H9 (cell line): ENCODE results near the gene PNMA8A. TPM values are rescaled to one million over a fixed set of nuclear protein-coding genes. Genes with fewer than 3 reads are reported as not detected.

Source experiments
- DNase-seq: peaks from one replicate; pipeline ENCODE4 v3.0.0-alpha.2; 2017
- H2AFZ ChIP-seq: one replicate; pipeline ENCODE4 v1.6.1; 2013; ENCODE audit warnings: mild to moderate bottlenecking, low read length, control low read depth, moderate library complexity
- H2AK5ac ChIP-seq: 2 replicates; pipeline ENCODE4 v1.6.1; 2013; ENCODE audit warnings: low read length, control low read depth, mixed read lengths; ENCODE audit not compliant: insufficient read length
- H2BK120ac ChIP-seq: one replicate; pipeline ENCODE4 v1.6.1; 2013; ENCODE audit warnings: low read depth, mild to moderate bottlenecking, low read length, control low read depth, inconsistent platforms; ENCODE audit not compliant: poor library complexity, severe bottlenecking
- H2BK12ac ChIP-seq: 2 replicates; pipeline ENCODE4 v1.6.1; 2013; ENCODE audit warnings: low read length, control low read depth, mixed read lengths, low read depth; ENCODE audit not compliant: insufficient read length
- H2BK15ac ChIP-seq: 2 replicates; pipeline ENCODE4 v1.6.1; 2013; ENCODE audit warnings: low read depth, low read length, control low read depth
- H2BK20ac ChIP-seq: one replicate; pipeline ENCODE4 v1.6.1; 2013; ENCODE audit warnings: low read depth, mild to moderate bottlenecking, low read length, control low read depth, inconsistent platforms; ENCODE audit not compliant: poor library complexity, severe bottlenecking
- H2BK5ac ChIP-seq: 2 replicates; pipeline ENCODE4 v1.6.1; 2013; ENCODE audit warnings: low read length, control low read depth, mixed read lengths; ENCODE audit not compliant: insufficient read length
- H3K14ac ChIP-seq: 2 replicates; pipeline ENCODE4 v1.6.1; 2013; ENCODE audit warnings: low read length, control low read depth; ENCODE audit not compliant: insufficient read depth
- H3K18ac ChIP-seq: 2 replicates; pipeline ENCODE4 v1.6.1; 2013; ENCODE audit warnings: low read depth, mild to moderate bottlenecking, mixed read lengths, low read length, control low read depth; ENCODE audit not compliant: insufficient read length
- H3K23ac ChIP-seq: 2 replicates; pipeline ENCODE4 v1.6.1; 2013; ENCODE audit warnings: low read length, control low read depth, mixed read lengths, low read depth; ENCODE audit not compliant: insufficient read length
- H3K23me2 ChIP-seq: 2 replicates; pipeline ENCODE4 v1.6.1; 2013; ENCODE audit warnings: low read depth, mild to moderate bottlenecking, mixed read lengths, low read length, control low read depth; ENCODE audit not compliant: insufficient read length, poor library complexity, severe bottlenecking
- H3K27ac ChIP-seq: 2 replicates; pipeline ENCODE4 v1.5.1; 2013; ENCODE audit warnings: low read length, control low read depth, mixed read lengths, low read depth; ENCODE audit not compliant: insufficient read length
- H3K27me3 ChIP-seq: 2 replicates; pipeline ENCODE4 v1.6.1; 2013; ENCODE audit warnings: low read length, control low read depth, inconsistent platforms; ENCODE audit not compliant: insufficient read depth
- H3K4ac ChIP-seq: 2 replicates; pipeline ENCODE4 v1.6.1; 2013; ENCODE audit warnings: low read depth, mild to moderate bottlenecking, control low read depth, inconsistent platforms, low read length, moderate library complexity
- H3K4me1 ChIP-seq: 2 replicates; pipeline ENCODE4 v1.6.1; 2013; ENCODE audit warnings: low read length, control low read depth, inconsistent platforms; ENCODE audit not compliant: insufficient read depth
- H3K4me2 ChIP-seq: 2 replicates; pipeline ENCODE4 v1.6.1; 2013; ENCODE audit warnings: low read length, control low read depth, mixed read lengths; ENCODE audit not compliant: insufficient read length, insufficient read depth
- H3K56ac ChIP-seq: 2 replicates; pipeline ENCODE4 v1.6.1; 2013; ENCODE audit warnings: low read depth, mild to moderate bottlenecking, mixed read lengths, low read length, control low read depth; ENCODE audit not compliant: insufficient read length
- H3K79me1 ChIP-seq: 2 replicates; pipeline ENCODE4 v1.6.1; 2013; ENCODE audit warnings: low read depth, mild to moderate bottlenecking, moderate library complexity, low read length, control low read depth, inconsistent platforms; ENCODE audit not compliant: insufficient read depth, poor library complexity, severe bottlenecking
- H3K79me2 ChIP-seq: 2 replicates; pipeline ENCODE4 v1.6.1; 2013; ENCODE audit warnings: low read length, control low read depth, inconsistent platforms; ENCODE audit not compliant: insufficient read depth
- H3K9ac ChIP-seq: 2 replicates; pipeline ENCODE4 v1.6.1; 2013; ENCODE audit warnings: low read length, control low read depth, mixed read lengths; ENCODE audit not compliant: insufficient read length; ENCODE audit errors: extremely low read depth
- H3K9me3 ChIP-seq: one replicate; pipeline ENCODE4 v1.6.1; 2013; ENCODE audit warnings: low read depth, low read length, inconsistent platforms; ENCODE audit not compliant: control insufficient read depth
- H3T11ph ChIP-seq: one replicate; pipeline ENCODE4 v1.6.1; 2013; ENCODE audit warnings: mild to moderate bottlenecking, low read length, control low read depth, inconsistent platforms
- H4K20me1 ChIP-seq: one replicate; pipeline ENCODE4 v1.6.1; 2013; ENCODE audit not compliant: control insufficient read depth, insufficient read length, insufficient read depth
- H4K5ac ChIP-seq: 2 replicates; pipeline ENCODE4 v1.6.1; 2013; ENCODE audit warnings: low read depth, mild to moderate bottlenecking, mixed read lengths, low read length, control low read depth; ENCODE audit not compliant: insufficient read length
- H4K8ac ChIP-seq: replicated peaks from 2 replicates; pipeline ENCODE4 v1.6.1; 2013; ENCODE audit warnings: low read length, control low read depth, mixed read lengths, low read depth; ENCODE audit not compliant: insufficient read length
- H4K91ac ChIP-seq: 2 replicates; pipeline ENCODE4 v1.6.1; 2013; ENCODE audit warnings: low read depth, mild to moderate bottlenecking, moderate library complexity, mixed read lengths, low read length, control low read depth; ENCODE audit not compliant: insufficient read length
- H3K27ac Mint-ChIP-seq, 3 experiments: 2 replicates in 2 of 3; 3 replicates in 1 of 3; pipeline ENCODE4 v1.8.0; 2020 to 2021; ENCODE audit warnings: mixed read lengths in 3 of 3, mild to moderate bottlenecking in 1 of 3, moderate library complexity in 1 of 3
- H3K27me3 Mint-ChIP-seq: 2 replicates; pipeline ENCODE4 v1.8.0; 2021; ENCODE audit warnings: low read depth, mild to moderate bottlenecking, moderate library complexity, mixed read lengths
- H3K36me3 Mint-ChIP-seq, 3 experiments: 2 replicates in 2 of 3; 3 replicates in 1 of 3; pipeline ENCODE4 v1.8.0; 2020 to 2021; ENCODE audit warnings: low read depth in 3 of 3, mixed read lengths in 3 of 3; ENCODE audit not compliant: insufficient read depth in 1 of 3
- H3K4me1 Mint-ChIP-seq, 2 experiments: 2 replicates each; pipeline ENCODE4 v1.8.0; 2020; ENCODE audit warnings: mixed read lengths in 2 of 2
- H3K4me3 Mint-ChIP-seq, 2 experiments: 2 replicates in 1 of 2; 3 replicates in 1 of 2; pipeline ENCODE4 v1.8.0; 2020 to 2021; ENCODE audit warnings: mild to moderate bottlenecking in 2 of 2, mixed read lengths in 2 of 2, moderate library complexity in 1 of 2
- H3K9me3 Mint-ChIP-seq, 2 experiments: 2 replicates in 1 of 2; 3 replicates in 1 of 2; pipeline ENCODE4 v1.8.0; 2020; ENCODE audit warnings: mild to moderate bottlenecking in 2 of 2, mixed read lengths in 2 of 2, moderate library complexity in 1 of 2
- WGBS: extraction: QIAGEN DNeasy Blood & Tissue Kit; methylation state at CpG from one replicate; pipeline ENCODE4 v1.1.7; 2013; ENCODE audit warnings: missing lambda C conversion rate, low lambda C conversion rate, mixed read lengths; ENCODE audit not compliant: insufficient read length; ENCODE audit errors: extremely low coverage; 5-methylcytosine and 5-hydroxymethylcytosine counted together
- total RNA-seq: library from RNA; stranded (reverse); gene quantifications from 2 replicates; pipeline ENCODE4 v1.2.1, GENCODE V29; 2021
- TF ChIP-seq, protein P1 (sequence below): fragments of 200-600 bp; sonication (generic); conservative IDR thresholded peaks from 3 replicates; pipeline ENCODE4 v1.8.0; 2021; ENCODE audit warnings: antibody characterized with exemption, mild to moderate bottlenecking

The PNMA8A gene
- total RNA-seq, 1 experiment from 2014 or later: 22.6 TPM

DNA sequence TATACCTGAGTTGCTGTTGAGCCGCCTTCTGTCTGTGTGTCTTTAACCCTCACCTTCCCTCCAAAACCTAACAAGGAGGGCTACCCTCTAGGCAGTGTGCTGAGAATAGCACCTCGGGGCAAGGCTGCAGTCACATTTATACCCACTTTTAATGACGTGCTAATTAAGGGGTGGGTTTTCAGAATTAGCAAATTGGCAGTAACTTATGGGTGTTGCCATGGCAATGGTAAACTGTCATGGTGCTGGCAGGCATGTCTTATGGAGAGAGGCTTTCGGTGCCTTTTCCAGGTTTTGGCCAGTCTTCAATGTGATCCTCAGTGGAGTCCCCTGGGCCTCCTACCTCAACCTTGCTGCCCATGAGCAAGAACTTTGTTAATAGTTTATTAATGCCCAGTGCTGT, 1.2 kb upstream of the PNMA8A start:
- H2BK15ac ChIP-seq: no peak overlapping the region
- H3K79me1 ChIP-seq: peaks cover 5% of the 10 kb centered on the region
- H2AFZ ChIP-seq: no peak overlapping the region
- no peak overlapping the region for H2BK5ac ChIP-seq
- H2BK12ac ChIP-seq: no peak overlapping the region
- no peak overlapping the region for H3K18ac ChIP-seq
- no peak overlapping the region for H3K56ac ChIP-seq
- peaks cover 6% of the 10 kb centered on the region for H3K23me2 ChIP-seq
- H3K27me3 ChIP-seq: no peaks in the 10 kb centered on the region
- H4K8ac ChIP-seq: no peak overlapping the region
- H3K4ac ChIP-seq: no peak overlapping the region
- peaks cover 20 to 28% (median 26%) of the 10 kb centered on the region in 3 experiments for H3K36me3 Mint-ChIP-seq
- no peak overlapping the region for H3T11ph ChIP-seq
- H4K20me1 ChIP-seq: no peaks in the 10 kb centered on the region
- H4K5ac ChIP-seq: no peak overlapping the region
- peaks cover 12% of the 10 kb centered on the region for H3K27me3 Mint-ChIP-seq
- no peak overlapping the region for H4K91ac ChIP-seq
- peaks cover 3 to 13% of the 10 kb centered on the region in 2 experiments; a peak in 3 of 4 replicates for H3K4me1 Mint-ChIP-seq
- no peak overlapping the region for H2BK20ac ChIP-seq
- no peak overlapping the region for H3K14ac ChIP-seq
- TF ChIP-seq, protein P1, sequence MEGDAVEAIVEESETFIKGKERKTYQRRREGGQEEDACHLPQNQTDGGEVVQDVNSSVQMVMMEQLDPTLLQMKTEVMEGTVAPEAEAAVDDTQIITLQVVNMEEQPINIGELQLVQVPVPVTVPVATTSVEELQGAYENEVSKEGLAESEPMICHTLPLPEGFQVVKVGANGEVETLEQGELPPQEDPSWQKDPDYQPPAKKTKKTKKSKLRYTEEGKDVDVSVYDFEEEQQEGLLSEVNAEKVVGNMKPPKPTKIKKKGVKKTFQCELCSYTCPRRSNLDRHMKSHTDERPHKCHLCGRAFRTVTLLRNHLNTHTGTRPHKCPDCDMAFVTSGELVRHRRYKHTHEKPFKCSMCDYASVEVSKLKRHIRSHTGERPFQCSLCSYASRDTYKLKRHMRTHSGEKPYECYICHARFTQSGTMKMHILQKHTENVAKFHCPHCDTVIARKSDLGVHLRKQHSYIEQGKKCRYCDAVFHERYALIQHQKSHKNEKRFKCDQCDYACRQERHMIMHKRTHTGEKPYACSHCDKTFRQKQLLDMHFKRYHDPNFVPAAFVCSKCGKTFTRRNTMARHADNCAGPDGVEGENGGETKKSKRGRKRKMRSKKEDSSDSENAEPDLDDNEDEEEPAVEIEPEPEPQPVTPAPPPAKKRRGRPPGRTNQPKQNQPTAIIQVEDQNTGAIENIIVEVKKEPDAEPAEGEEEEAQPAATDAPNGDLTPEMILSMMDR: no peak
- WGBS: no CpG with 5 or more reads among the region's 4 CpGs
- H3K23ac ChIP-seq: no peak overlapping the region
- H3K9me3 Mint-ChIP-seq: no peaks in the 10 kb centered on the region
- no peak overlapping the region for H3K4me2 ChIP-seq
- H3K79me2 ChIP-seq: no peaks in the 10 kb centered on the region
- H3K4me3 Mint-ChIP-seq: no peak overlapping the region
- no peak overlapping the region for H2AK5ac ChIP-seq
- H3K27ac ChIP-seq: no peak overlapping the region
- no peak overlapping the region for H3K9ac ChIP-seq
- no peaks in the 10 kb centered on the region for H3K4me1 ChIP-seq
- no peak overlapping the region for H2BK120ac ChIP-seq
- DNase-seq: no peak
- no peak overlapping the region for H3K27ac Mint-ChIP-seq
- H3K9me3 ChIP-seq: no peaks in the 10 kb centered on the region
